Measurements from ENCODE around the gene HCFC1R1.

HCFC1R1 gene

DNA sequence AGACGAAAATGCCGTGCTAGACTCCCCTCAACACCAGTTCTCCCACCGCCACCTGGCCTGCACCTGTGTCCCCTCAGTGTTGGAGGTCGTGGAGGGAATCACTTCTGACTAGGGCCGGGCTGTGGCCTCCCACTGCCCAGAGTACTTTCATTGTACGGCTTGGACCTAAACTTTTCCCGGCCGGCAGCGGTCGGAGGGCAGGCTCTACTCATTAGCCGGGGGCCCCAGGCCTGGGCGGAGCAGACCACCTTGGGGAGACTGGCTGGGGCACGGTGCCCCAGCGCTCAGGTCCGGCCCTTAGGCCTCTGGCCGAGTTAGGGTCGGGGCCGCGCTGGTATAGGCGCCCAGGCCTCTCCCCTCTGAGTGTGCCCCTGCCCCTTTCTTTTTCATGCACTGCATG is 6.4 kb downstream of the HCFC1R1 start:
- DNase-seq: no peak

DNA sequence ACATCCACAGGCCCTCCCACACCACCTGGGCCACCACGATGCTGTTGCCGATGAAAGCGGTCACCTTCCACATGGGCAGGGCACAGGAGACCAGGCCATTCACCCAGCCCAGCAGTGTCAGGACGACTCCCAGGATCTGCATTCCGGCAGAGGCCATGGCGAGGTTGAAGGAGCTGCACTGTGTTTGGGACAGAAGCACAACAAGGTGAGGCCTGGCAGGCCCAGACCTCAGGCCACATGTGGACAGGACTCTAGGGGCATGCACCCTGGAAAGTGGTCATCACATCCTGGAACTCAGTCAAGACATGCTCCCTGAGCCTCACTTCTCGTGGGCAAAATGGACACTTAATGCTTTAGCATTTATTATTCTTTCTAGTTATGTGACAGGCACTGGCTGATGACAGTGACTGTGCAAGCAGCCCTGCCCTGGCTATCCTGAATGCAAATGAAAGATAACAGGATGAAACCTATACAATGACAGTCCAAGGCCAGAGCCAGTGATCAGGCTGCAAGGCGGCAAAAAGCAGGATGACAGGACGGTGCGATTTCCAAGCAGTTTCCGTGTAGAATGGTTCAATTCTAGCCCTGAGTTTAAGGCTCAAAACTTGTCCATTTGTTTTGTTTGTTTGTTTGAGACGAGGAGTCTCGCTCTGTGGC is 7.7 kb downstream of the HCFC1R1 start:
- no peak for DNase-seq

DNA sequence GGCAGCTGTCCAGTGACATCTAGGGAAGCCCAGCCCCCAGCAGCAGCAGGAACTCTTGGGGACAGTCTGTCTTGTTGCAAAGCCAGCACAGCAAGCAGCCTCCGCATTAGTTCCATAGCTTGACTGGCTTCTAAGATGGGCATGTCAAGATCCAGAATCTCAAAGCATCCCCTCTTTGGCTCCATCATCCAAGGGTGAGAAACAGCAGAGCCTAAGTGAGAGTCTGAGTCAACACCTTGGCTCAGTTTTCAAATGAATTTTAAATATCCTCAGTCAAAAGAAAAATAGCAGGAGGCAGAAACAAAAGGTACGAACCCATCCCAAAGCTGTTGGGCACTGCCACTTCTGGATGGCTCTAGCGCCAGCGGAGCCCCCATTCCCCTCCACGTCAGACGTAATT is 8.8 kb downstream of the HCFC1R1 start:
- DNase-seq: no peak

DNA sequence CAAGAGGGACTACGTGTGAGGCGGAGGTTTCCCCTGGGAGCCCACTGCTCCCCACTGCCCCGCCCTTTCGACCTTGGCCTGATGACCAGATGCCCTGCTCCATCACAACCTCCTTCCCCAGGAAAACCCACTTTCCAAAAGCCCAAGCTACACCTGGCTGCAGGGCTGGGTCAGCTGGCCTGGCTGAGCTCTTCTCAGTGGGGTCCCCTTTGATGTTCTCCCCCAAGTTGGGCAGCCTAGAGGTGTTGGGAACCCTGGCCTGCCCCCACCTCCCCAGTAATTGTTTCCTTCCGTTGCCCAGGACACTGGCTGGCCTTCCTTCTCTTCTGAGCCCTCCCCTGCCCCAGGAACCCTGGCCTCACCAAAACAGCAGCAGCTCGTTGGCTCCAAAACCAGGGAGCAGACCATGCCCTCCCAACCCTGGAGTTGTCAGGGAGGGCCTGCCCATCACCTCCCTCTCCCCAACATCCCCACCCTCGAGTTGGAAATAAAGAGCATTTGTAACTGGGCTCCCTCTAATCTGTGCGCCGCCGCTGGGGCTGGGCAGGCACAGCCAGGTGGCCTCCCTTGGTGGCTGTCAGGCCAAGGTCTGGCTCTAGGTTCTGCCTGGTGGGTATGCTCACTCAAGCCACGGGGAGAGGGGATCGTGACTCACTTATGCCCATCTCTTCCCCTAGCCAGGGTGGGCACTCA is 9.6 kb downstream of the HCFC1R1 start:
- no peak for DNase-seq

DNA sequence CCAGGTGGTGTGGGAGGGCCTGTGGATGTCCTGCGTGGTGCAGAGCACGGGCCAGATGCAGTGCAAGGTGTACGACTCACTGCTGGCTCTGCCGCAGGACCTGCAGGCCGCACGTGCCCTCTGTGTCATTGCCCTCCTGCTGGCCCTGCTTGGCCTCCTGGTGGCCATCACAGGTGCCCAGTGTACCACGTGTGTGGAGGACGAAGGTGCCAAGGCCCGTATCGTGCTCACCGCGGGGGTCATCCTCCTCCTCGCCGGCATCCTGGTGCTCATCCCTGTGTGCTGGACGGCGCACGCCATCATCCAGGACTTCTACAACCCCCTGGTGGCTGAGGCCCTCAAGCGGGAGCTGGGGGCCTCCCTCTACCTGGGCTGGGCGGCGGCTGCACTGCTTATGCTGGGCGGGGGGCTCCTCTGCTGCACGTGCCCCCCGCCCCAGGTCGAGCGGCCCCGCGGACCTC is 10.2 kb downstream of the HCFC1R1 start:
- DNase-seq: no peak

DNA sequence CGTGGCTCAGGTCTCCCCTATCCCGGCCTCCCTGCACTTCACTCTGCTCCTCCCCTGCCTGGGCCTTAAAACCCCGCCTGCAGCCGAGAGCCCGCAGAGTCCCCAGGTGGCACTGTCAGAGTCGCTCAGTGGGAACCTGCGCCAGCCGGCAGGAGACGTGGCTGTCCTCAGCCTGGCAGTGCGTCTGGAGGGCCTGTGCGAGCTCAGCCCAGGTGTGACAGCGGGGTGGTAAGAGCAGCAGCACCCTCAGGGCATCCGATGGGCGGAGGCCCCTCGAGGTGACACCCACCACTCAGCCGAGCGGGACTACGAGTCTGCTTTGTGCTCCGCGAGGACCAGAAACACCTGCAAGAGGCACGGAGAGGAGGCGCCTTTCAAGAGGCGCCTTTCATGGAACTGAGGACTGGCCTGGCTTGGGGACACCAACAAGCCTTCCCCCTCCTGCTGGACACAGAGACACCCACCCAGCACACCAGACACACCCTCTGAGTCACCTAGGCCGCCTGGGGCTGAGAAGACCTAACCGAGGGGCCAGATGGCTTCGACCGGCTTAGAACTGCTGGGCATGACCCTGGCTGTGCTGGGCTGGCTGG is 10.8 kb downstream of the HCFC1R1 start, which contains the start of gene CLDN9:
Gene CLDN9 (plus strand): TSS at position 96 of the 593 bp plus-strand sequence. CDS start 440 bp downstream, at position 536.
- DNase-seq: no peak

DNA sequence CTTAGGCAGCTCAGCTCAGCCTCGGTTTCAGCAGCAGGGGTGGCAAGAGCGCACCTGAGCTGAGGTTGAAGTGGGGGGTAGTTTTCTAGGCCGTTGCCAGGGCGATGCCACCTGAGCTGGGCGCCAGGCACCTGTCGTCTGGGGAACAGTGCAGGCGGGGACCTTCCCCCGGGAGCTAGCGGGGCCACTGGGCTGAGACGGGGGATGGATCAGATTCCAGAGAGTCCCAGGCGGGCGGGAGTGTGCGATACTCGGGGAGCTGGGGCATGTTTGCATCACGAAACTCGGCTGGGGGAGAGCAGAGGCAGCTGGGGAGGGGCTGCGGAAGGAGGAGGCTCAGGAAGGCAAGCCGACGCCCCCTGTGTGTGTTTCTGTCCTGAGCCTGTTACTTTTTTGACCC is 11.5 kb downstream of the HCFC1R1 start:
- no peak for DNase-seq

DNA sequence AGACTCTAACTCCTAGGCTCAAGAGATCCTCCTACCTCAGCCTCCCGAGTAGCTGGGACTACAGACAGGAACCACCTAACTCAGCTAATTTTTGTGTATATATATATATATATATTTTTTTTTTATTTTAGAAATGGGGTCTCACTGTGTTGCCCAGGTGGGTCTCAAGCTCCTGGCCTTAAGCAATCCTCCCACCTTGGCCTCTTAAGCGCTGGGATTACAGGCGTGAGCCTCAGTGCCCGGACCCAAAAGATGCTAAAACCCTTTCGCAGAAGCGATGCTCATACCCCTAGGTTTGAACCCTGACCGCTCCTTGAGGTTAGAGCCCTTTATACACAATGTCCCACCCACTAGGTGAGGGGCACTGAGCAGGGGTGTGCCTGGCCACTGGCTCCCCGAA is 13.2 kb downstream of the HCFC1R1 start:
- DNase-seq: no peak

DNA sequence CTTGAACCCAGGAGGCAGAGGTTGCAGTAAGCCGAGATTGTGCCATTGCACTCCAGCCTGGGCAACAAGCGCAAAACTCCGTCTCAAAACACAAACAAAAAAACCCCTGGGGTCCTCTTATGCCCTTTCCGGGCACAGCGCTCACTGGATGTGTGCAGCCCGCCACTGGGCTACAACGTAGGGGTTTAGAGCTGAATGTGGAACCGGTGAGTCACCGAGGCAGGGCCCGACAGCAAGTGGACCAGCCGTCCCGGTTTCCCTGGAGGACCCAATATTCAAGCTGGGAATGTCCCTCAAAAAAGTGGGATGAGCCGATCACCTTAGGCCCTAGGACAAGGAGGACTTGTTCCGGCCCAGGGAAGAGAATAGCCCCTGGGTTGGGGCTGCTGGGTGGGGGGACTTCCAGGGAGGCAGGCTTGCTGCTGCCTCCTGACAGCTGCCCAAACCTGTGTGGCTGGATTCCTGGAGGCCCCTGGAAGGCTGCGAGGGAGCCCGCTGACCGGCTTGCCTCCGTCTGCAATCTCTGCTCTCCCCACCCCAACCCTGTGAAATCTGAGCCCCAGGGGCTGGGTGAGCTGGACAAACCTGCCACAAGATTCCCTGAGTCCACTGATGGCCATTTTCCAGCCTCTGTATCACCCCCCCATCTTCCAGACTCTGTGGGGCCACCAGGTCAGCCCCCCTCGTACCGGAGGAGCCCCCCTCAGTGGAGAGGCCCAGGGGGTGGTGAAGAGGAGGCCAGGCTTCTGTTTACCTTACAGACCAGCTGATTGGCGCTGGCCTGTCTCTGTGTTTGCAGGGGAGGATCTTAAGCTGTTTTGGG is 14.0 kb downstream of the HCFC1R1 start:
- no peak for DNase-seq

DNA sequence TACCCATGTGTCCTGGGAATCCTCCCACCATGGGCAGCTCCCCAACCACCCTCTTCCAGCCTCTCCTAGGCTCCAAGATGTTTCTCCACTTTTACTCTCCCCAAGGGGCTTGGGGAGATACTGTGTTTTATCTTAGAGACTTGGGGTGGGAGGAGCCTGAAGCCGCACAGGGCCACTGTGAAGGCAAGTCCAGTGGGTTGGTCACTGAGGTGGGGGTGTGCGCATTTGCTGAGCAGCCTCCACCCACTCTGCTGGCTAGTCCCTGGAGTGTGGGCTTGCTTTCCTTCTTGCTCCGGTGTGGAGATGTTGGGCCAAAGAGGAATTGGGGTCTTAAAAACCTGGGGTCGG is 15.1 kb downstream of the HCFC1R1 start:
- DNase-seq: no peak

DNA sequence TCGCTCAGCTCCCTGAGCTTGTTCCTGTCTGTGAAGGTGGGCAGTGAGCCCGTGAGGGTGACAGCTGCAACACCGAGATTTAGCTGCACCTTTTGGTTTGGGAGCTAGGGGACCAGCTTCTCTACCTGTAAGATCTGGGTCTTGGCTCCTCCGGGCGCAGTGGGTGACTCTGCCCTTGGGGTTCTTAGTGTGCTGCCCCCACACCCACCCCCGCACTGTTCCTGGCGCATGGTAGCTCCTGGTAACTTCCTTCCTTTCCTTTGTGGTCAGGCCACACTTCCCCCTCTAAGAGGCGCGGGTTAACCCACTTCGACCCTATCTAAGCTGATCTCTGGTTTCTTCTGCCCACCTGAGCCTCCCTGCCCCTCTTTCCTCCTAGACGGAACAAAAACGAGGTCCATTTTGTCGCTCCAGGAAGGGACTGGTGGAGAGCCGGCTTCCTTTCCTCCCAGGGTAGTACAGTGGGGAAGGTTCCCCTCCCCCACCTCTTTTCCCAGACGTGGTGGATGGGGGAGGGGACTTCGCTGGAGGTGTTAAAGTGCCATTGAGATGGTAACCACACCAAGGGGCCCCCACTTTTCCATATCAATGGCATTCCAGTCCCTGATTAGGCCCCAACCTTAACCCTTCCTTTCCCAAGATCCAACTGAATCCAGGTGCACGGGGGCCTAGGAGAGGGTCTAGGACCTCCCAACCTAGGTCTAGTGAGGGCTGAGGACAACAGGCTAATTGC is 15.6 kb downstream of the HCFC1R1 start:
- no peak for DNase-seq

DNA sequence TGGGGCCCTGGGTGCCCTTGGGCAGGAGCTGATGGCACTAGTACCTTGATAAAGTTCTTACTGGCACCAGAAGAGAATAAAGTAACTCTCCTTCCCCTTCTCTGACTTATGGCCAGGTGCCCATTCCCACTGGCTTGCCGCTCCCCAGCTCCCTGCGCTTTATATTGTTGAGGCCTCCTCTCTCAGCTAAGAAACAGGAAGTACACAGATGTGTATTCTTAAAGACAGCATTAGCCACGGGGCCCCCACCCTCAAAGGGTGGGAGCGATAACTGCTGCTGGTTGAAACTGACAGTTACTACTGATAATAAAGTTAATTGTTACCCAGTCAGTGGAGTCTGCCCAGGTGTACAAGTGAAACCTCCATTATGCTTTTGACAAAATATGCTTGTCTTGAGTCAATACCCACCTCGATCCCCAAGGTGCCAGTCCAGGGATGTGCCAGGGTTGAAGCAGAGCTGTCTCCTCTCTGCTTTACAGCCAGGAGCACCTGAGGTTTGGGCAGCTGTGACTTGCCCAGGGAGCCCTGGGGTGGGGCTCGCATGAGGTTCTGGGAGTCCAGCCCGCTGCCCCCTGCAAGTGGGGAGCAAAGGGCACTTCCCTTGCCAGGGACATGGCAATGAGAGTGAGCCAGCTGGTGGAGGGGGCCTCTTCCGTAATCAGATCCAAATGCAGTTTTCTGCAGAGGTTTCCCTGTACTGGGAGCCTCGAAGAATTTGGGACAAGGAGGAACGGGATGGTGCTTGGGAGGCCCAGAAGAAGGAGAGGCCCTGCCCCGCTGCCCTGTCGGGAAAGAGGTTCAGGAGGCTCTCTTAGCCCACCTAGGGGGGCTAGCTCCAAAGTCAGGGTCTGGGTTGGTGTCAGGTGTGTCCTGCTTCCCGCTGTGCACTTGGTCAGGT is 16.4 kb downstream of the HCFC1R1 start:
- no peak for DNase-seq

DNA sequence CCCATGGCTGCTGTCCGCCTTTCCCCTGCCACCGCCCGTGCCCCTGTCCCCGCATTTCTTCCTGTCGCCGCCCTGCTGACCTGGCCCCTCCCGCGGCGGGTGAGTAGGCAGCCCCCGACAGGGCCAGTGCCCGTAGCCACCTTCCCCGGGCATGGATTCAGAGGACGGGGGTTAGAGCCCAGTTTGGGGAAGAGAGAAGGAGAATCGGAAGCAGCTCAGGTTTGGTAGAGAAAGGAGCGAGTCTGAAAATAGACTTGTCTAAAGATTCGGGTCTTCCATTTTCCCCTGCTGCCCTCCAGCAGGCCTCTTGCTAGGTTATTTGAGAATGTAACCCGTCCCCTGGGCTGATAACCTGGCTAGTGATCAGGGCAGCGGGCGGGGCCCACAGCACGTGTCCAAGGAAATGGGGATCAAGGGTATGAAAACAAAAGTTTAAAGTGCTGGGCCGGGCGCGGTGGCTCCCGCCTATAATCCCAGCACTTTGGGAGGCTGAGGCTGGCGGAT is 18.9 kb downstream of the HCFC1R1 start:
- DNase-seq: no peak

DNA sequence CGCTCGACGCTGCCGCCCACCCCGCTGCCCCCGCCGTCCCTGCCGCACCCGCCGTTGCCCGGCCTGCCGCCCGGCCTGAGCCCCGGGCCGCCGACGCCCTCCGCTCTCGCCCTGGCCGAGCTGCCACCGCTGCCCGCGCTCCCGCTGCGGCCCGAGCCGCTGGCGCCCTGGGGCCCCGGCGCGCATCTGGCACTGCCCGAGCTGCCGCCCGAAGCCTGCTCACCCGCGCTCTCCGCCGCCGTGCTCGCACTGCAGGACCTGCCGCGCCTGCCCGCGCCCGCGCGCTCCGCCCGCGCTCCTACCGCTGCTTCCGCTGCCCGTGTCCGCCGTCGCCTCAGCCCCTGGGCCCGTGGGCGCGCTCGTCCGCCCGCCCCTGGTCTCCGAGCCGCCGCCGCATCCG is 19.4 kb downstream of the HCFC1R1 start:
- DNase-seq: no peak

DNA sequence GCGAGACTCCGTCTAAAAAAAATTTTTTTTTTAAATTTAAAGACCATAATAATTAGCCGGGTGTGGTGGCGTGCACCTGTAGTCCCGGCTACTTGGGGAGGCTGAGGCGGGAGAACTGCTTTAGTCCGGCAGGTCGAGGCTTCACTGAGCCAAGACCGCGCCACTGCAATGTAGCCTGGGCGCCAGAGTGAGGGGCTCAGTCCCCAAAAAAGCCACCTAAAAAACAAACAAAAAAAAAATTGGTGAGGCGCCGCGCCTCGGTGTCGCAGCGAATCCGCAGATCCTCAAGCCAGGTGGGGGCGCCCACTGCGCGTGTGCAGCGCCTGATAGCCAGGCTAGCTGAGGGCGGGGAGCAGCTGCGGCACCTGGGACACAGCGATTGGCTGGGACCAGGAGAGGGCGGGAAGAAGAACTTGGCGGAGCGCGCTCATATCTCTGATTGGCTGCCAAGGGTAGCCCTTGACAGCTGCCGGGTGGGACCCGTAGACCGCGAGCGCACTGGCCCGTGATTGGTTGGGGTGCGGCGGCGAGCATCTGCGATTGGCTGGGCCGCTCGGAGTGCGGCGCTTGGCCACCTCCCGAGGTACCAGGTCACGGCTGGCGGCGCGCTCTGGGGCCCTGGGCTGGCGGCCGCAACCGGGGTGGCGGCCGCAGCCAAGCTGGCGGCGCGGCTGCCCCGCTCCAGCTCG is 20.0 kb downstream of the HCFC1R1 start:
- DNase-seq: peak; percentile 96 to 98

DNA sequence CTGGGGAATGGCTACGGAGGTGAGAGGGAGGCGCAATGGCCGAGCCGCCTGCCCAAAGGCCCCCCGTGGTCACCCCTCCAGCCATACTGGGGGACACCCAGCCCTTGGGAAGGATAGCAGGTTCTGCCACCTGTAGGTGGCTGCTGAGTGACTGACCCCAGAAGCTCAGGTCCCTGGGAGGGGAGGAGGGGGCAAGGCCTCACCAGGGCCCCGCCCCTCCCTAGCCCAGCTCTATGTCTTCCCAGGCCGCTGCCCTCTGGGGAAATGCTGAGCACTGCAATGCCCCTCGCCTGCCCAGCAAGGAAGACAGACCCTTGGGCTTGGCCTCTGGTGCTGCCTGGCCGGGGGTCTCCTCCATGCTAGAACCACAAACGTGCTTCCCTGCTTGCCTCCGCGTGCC is 22.4 kb downstream of the HCFC1R1 start:
- no peak for DNase-seq

DNA sequence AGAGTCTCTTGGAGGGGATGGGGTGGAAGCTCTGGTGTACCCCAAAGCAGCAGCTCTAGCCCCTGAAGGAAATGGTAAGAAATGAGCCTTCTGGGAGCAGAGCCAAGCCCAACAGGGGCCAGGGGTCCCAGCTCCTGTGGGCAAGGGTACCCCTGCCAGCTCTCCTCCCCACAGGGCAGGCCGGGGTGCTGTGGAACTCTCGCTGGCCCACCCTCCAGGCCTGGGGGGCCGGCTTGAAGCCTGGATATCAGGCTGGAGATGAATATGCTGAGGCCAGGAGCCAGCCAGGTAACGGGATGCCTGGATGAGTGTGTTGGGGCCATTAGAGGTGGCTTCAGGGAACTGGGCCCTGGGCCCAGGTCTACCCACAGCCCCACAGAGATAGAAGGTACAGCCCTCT is 23.2 kb downstream of the HCFC1R1 start:
- no peak for DNase-seq

DNA sequence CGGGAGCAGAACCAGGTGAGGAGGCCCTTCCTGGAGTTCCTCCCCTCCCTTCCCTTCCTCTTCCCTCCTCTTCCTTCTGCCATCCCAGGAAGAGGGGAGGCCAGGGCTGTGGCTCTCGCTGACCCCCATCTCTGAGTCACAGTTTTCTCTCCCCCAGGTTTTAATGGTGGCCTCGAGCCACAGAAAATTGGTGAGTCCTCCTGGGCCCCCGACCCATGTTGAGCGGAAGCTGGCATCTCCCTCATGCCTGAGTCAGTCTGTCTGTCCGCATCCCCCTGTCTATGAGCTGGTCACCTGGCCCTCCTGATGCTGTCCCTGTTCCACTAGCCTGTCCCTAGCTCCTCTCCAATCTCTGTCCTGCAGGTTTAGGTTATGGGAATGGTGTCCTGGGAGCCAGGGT is 23.8 kb downstream of the HCFC1R1 start:
- no peak for DNase-seq

DNA sequence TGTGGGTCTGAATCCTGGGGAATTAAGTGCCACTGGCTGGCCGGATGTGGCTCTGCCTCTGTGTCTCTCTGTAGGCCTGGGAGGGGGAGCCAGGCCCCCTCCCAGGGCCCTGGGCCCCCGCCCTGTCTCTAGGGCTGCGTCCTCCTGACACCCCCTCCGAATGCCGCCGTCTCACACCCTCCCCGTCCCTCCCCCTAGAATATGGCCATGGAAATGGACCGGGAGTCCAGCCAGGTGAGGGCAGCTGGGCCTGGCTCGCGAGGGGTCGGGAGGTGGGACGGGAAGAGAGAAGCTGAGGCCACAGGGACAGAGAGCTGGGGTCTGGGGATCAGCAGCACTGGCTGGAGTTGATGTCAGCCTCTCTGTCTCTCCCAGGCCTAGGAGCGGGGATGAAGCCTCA is 27.4 kb downstream of the HCFC1R1 start:
- DNase-seq: no peak

DNA sequence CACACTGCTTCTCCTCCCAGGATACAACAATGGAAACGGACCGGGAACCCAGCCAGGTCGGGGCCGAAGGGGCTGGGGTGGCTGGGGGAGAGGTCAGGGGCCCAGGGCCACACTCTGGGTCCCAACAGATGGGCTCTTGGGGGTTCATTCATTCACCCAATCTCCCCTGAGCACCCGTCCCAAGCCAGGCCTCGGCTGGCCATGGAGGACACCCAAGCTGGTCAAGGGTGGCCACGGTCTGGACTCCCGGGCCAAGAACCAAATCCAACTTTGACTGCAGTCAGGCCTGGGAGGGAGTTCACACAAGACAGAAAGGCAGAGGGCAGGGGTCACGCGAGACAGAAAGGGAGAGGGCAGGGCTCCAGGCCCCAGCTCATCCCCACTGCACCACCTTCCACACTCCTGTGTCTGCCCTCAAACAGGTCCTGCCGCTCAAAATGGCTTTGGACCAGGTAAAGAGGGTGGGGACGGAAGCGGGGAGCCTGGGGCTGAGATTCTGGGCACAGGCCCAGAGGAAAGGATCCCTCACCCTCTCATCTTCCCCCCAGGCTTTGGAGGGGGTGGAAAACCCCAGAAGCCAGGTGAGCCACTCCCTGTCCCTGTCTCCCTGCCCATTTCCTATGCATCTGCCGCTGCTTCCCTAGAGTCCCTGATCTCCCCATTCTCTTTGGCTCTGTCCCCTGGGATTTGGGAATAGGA is 31.2 kb downstream of the HCFC1R1 start:
- DNase-seq: no peak

Measured in cerebellar nuclear complex (tissue), 1 donor.